GM20000 (cell line): ENCODE data around the gene MDH1B.
"Not testable (repeated sequence)": the region's sequence is repeated elsewhere in the genome, so short reads cannot be mapped to it uniquely, and the experiment has no call there.

Experiments used
- DNase-seq: peaks from one replicate; pipeline ENCODE4 v3.0.0; 2012; ENCODE audit warnings: low spot score
- TF ChIP-seq, protein P1 (sequence below): IDR thresholded peaks from 2 replicates; pipeline ENCODE4 v1.5.1; 2012; ENCODE audit warnings: mild to moderate bottlenecking, control low read depth; ENCODE audit errors: extremely low read depth, missing control alignments

MDH1B gene

DNA sequence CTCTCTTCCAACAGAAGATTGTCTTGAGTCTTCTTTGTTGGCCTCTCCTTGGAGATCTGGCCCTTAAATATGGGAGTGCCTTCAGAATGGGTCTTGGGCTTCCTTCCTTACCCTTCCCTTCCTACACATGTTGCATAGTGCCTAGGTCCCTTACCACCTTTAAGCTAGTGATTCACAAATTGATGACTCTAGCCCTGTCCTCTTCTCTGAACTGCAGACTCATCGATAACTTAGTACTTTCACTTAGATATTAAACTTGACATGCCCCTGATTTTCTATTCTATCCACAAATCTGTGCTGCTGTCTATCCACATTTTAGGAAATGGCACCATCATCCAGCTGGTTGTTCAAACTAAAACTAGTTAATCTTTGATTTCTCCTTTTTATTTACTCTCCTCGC lies 37.8 kb downstream of the MDH1B start:
- no peak for DNase-seq
- TF ChIP-seq, protein P1, sequence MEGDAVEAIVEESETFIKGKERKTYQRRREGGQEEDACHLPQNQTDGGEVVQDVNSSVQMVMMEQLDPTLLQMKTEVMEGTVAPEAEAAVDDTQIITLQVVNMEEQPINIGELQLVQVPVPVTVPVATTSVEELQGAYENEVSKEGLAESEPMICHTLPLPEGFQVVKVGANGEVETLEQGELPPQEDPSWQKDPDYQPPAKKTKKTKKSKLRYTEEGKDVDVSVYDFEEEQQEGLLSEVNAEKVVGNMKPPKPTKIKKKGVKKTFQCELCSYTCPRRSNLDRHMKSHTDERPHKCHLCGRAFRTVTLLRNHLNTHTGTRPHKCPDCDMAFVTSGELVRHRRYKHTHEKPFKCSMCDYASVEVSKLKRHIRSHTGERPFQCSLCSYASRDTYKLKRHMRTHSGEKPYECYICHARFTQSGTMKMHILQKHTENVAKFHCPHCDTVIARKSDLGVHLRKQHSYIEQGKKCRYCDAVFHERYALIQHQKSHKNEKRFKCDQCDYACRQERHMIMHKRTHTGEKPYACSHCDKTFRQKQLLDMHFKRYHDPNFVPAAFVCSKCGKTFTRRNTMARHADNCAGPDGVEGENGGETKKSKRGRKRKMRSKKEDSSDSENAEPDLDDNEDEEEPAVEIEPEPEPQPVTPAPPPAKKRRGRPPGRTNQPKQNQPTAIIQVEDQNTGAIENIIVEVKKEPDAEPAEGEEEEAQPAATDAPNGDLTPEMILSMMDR, result no peak

DNA sequence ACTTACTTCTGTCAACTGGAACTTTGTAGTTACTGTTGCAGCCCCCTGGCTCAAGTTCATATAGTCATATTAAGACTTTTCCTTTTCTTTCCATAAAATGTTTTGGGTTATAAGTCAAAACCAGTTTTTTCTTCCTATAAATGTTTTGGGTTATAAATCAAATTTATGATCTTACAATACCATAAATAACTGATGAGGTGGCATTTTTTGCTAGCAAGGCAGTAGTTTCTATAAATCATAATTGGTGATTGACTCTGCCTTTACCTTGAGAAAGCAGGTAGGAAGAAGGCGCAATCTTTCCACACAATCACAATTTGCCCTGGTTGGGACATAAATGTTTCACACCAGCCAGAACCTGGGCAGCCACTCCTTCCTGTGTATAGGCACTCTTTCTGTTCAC lies 41.8 kb downstream of the MDH1B start:
- TF ChIP-seq, protein P1, result no peak
- no peak for DNase-seq

DNA sequence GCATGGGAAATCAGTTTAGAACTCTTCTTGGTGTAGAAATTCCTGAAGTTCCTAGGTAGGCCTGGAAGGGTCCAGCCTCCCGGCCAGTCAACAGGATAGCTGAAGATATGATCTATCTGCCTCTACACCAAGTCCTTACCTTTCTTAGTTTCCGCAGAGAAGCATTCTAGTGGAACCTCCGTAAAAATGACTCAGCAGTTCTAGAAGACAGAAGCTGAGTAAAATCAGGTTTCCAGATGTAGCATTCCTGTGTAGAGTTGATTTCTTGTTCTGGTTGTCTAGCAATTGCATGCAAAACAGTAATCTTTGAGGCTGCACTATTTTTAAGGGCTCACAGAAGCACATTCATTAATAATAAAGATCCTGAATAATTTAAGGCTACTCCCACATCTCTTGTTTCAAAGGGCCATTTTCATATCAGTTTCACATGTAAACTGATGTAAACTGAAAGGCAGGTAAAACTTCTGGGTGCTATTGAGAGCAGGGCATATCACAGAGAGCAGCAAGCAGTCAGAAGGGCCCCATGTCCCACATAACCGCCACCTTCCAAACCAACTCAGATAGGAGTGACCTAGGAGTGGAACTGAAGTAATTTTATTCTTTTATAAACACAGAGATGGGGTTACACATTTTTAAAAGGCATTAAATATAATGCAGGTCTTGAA lies 43.7 kb downstream of the MDH1B start:
- TF ChIP-seq, protein P1, result no peak
- peak; percentile 15 for DNase-seq

DNA sequence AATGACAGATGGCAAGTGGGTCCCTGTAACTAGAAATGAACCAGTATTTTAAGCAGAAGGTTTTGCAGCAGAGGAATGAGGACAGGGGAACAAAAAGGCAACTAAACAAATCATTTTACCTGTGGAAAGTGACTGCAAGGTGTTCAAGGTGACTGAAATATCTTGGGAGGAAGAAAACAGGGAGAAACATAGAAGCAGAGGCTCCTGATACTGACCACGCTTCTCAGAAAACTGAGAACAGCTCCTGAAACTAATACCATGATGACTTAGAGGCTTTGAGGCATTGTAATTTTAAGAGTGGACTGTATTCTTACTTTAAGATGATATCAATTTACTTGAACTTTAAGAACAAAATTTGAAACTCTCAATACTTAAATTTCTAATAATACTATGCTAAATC lies 46.8 kb downstream of the MDH1B start, which contains the start of gene DYTN:
Gene DYTN (minus strand): TSS at position 101 of the 400 bp plus-strand sequence. CDS start 117 bp downstream, outside the sequence.
- TF ChIP-seq, protein P1, result no peak
- DNase-seq, result no peak

DNA sequence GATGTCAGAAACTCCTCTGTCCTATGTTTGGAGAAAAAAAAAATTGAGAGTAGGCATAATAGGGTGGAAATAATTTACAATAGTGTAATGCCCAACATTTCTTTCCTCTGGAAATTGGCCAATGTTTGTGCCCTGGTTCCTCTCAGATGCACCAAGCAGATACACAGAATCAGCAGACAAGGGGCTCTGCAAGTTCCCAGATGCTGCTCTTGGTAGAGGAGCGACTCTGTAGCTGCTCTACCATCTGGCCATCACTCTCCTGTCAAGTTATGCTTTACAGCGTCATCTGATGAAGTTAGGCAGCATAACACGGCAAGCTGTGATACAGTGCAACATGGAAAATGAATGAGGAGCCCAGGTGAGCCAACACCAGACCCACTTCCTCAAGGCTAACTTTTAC lies 48.5 kb downstream of the MDH1B start:
- TF ChIP-seq, protein P1, result no peak
- no peak for DNase-seq

DNA sequence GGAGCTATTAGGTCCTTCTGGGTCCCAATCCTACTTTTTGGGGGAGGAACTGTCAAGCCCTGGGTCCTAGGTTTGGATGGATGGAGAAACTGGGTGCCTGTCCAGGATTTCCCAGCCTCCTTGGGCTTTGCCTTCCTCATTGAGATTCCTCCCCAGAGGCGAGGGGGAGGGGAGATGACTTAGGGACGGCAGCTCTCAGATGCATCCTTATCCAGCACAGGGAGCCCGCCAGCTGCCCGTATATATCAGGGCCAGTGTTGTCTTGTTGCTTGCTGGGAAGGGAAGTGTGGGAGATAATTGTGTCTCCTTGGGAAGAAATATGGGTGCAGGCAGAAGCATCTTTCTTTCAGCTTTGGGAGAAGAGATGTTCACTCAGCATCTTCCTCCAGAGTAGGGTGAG lies 49.9 kb downstream of the MDH1B start:
- DNase-seq, result not testable (repeated sequence)

DNA sequence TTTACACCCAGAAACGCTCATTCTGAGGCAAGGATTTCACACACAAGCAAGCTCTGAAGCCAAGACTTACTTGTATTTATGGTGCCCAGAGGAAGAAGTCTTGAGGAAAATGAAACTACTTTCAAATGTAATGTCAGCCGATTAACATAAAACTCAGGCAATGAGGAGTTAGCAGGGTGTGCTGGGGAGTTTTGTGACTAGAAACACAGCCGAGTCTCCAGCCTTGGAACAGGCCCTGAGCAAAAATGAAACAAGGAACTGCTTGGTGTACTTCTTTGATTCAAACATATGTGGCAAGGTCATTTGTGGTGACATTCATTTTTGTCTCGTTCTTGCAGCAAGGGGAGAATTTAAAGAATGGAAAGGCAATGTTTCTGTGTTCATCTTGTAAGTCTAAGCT lies 51.4 kb downstream of the MDH1B start:
- DNase-seq, result peak; percentile 10
- TF ChIP-seq, protein P1, result no peak

DNA sequence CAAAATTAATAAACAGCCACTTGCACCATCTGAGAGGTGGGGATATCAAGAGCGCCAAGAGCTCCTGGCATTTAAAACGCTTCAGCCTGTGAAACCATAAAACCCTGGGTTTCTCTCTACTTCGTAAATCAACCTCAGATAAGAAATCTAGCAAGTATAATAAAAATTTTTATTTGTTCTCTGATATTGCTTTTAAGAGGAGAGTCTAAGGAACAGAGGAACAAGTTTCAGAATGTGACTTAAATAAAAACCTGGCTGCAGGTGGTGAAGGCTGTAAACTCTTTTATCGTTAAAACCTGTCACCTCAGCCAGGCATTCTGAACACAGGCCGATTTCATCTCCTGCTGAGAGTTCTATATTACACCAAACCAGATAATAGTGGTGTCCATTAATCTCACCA lies 56.8 kb downstream of the MDH1B start:
- TF ChIP-seq, protein P1, result no peak
- no peak for DNase-seq
